OCI-LY1 (cell line): Measurements from ENCODE around the gene CACNA1D.

Experiments
- EZH2 ChIP-seq: fragments of 200-600 bp; sonication (generic), shearing (Covaris generic); IDR thresholded peaks from 2 replicates; pipeline ENCODE4 v1.8.0; 2017; ENCODE audit warnings: borderline replicate concordance, mixed run types, mild to moderate bottlenecking, antibody characterized with exemption, low read length, moderate library complexity, mixed read lengths
- TF ChIP-seq, protein P1 (sequence below): fragments of 200-600 bp; sonication (generic), shearing (Covaris generic); IDR thresholded peaks from 2 replicates; pipeline ENCODE4 v1.5.1; 2017; ENCODE audit warnings: mild to moderate bottlenecking, antibody characterized with exemption, low read length, moderate library complexity, mixed read lengths

DNA sequence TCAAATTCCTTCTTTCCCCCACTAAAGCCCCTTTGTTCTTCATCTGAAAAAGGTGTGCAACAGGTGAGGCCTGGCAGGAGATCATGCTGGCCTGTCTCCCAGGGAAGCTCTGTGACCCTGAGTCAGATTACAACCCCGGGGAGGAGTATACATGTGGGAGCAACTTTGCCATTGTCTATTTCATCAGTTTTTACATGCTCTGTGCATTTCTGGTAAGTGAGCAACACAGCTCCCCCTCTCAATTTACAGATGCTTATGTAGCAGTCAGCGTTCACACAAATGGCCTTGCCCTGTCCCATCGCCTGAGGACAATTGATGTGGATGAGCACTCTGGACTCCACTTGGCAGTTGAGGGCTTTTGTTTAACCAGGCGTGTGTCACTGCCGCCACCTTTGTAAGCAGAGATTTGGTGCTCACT is 281.4 kb downstream of the CACNA1D start:
- TF ChIP-seq, protein P1, sequence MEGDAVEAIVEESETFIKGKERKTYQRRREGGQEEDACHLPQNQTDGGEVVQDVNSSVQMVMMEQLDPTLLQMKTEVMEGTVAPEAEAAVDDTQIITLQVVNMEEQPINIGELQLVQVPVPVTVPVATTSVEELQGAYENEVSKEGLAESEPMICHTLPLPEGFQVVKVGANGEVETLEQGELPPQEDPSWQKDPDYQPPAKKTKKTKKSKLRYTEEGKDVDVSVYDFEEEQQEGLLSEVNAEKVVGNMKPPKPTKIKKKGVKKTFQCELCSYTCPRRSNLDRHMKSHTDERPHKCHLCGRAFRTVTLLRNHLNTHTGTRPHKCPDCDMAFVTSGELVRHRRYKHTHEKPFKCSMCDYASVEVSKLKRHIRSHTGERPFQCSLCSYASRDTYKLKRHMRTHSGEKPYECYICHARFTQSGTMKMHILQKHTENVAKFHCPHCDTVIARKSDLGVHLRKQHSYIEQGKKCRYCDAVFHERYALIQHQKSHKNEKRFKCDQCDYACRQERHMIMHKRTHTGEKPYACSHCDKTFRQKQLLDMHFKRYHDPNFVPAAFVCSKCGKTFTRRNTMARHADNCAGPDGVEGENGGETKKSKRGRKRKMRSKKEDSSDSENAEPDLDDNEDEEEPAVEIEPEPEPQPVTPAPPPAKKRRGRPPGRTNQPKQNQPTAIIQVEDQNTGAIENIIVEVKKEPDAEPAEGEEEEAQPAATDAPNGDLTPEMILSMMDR, result no peak
- TF ChIP-seq EZH2, result no peak
